PFSK-1 (cell line): ENCODE results near the gene DHX29.

Experiments
- FOXP2 ChIP-seq: optimal IDR thresholded peaks from 2 replicates; pipeline ENCODE3; 2011; ENCODE audit warnings: borderline replicate concordance, control low read depth, inconsistent platforms; ENCODE audit not compliant: insufficient read depth; ENCODE audit errors: extremely low read length, extremely low read depth
- POLR2AphosphoS5 ChIP-seq: IDR thresholded peaks from 2 replicates; pipeline ENCODE4 v1.6.1; 2012; ENCODE audit warnings: low read depth, mild to moderate bottlenecking, control low read depth, low read length, moderate library complexity
- SIN3A ChIP-seq: IDR thresholded peaks from 2 replicates; pipeline ENCODE4 v1.6.1; 2012; ENCODE audit warnings: mild to moderate bottlenecking, low read length, moderate library complexity, borderline replicate concordance; ENCODE audit not compliant: insufficient read depth
- TAF1 ChIP-seq: IDR thresholded peaks from 2 replicates; pipeline ENCODE4 v1.6.1; 2012; ENCODE audit warnings: low read length, control low read depth, borderline replicate concordance; ENCODE audit not compliant: insufficient read depth
- TF ChIP-seq, protein P1 (sequence below), 2 experiments: IDR thresholded peaks; 2 replicates each; pipeline versions ENCODE4 v1.6.1 to v1.8.0; 2011 to 2012; ENCODE audit warnings: low read depth in 2 of 2, low read length in 2 of 2, control low read depth in 1 of 2, inconsistent platforms in 1 of 2, mild to moderate bottlenecking in 1 of 2, moderate library complexity in 1 of 2; ENCODE audit not compliant: insufficient read depth in 1 of 2

Gene DHX29

DNA sequence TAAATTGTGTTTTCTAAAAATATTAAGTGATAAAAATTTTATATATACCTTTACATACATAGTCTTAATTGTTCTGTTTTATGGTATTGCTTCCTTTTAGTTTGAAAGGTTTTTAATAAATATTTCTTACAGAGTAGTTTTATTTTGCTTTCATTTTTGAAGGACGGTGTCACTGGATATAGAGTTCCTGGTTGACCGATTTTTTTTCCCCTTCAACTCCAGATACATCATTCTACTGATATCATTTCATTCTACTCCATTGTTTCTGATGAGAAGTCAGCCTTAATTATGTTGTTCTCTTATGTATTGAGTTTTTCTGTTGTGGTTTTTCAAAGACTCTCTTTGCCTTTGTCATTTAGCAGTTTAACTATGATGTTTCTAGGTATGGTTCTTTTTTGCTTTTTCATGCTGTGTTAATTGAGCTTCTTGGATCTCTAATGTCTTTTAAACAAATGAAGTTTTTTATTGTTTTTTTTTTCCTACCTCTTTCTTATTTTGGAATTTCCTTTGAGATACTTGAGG is 30.7 kb upstream of the DHX29 start:
- no peak for TF ChIP-seq POLR2AphosphoS5

DNA sequence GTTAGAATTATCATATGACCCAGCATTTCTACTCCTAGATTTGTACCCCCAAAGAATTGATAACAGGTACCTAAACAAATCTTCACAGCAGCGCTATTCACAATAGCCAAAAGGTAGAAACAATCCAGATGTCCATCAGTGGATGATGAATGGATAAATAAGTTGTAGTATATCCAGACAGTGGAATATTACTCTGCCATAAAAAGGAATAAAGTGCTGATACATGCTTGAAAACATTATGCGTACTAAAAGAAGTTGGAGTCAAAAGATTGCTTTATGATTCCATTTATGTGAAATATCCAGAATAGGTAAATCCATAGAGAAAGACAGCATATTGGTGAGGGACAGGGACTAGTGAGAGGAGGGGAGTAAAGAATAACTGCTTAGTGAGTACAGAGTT is 26.3 kb upstream of the DHX29 start:
- TF ChIP-seq, protein P1, sequence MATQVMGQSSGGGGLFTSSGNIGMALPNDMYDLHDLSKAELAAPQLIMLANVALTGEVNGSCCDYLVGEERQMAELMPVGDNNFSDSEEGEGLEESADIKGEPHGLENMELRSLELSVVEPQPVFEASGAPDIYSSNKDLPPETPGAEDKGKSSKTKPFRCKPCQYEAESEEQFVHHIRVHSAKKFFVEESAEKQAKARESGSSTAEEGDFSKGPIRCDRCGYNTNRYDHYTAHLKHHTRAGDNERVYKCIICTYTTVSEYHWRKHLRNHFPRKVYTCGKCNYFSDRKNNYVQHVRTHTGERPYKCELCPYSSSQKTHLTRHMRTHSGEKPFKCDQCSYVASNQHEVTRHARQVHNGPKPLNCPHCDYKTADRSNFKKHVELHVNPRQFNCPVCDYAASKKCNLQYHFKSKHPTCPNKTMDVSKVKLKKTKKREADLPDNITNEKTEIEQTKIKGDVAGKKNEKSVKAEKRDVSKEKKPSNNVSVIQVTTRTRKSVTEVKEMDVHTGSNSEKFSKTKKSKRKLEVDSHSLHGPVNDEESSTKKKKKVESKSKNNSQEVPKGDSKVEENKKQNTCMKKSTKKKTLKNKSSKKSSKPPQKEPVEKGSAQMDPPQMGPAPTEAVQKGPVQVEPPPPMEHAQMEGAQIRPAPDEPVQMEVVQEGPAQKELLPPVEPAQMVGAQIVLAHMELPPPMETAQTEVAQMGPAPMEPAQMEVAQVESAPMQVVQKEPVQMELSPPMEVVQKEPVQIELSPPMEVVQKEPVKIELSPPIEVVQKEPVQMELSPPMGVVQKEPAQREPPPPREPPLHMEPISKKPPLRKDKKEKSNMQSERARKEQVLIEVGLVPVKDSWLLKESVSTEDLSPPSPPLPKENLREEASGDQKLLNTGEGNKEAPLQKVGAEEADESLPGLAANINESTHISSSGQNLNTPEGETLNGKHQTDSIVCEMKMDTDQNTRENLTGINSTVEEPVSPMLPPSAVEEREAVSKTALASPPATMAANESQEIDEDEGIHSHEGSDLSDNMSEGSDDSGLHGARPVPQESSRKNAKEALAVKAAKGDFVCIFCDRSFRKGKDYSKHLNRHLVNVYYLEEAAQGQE (IDR thresholded peaks at IDR 0.05; ENCODE audit: insufficient read depth in 1 of 2, low read depth in 2 of 2, low read length in 2 of 2), result no peak

DNA sequence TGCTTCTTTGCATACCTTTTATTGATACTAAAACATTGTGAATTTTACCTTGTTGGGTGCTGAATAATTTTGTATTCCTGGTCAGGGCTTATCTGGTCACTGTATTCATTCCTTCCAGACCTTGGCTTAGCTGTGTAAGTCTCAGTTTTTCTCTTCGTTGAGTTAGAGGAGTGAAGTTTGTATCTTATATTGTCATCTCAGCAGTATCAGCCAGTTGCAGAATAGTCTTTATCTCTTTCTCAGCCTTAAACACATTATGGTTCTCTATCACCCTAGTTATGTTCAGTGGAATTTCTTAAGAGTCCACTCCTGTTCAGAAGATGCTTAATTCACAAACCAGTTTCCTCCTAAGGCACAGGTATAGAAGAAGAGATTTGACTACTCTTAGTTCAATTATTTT is 25.5 kb upstream of the DHX29 start:
- TF ChIP-seq POLR2AphosphoS5 (no peak), SIN3A (no peak), FOXP2 (no peak), TAF1 (no peak)
- TF ChIP-seq, protein P1 (IDR thresholded peaks at IDR 0.05; ENCODE audit: insufficient read depth in 1 of 2, low read depth in 2 of 2, low read length in 2 of 2), result no peak

DNA sequence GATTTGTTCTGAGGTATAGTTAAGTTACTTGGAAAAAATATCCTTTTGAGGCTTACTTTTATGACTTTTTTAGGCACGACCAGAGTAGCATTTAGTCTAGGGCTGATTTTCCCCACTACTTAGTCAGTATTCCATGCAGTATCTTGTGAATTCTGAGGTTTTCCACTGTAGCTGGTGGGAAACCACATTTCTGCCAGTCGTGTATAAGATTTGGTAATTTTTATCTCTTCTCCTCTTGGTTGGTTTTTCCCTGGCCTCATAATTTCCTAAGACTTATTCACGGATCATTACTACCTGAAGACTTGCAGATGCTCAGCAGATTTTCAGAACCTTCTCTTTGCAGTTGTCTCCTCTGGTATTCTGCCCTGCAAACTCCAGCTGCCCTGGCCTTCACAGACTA is 23.8 kb upstream of the DHX29 start:
- TF ChIP-seq TAF1, result no peak
- TF ChIP-seq, protein P1 (IDR thresholded peaks at IDR 0.05; ENCODE audit: insufficient read depth in 1 of 2, low read depth in 2 of 2, low read length in 2 of 2), result no peak
- TF ChIP-seq FOXP2, result no peak
- no peak for TF ChIP-seq SIN3A
- no peak for TF ChIP-seq POLR2AphosphoS5

DNA sequence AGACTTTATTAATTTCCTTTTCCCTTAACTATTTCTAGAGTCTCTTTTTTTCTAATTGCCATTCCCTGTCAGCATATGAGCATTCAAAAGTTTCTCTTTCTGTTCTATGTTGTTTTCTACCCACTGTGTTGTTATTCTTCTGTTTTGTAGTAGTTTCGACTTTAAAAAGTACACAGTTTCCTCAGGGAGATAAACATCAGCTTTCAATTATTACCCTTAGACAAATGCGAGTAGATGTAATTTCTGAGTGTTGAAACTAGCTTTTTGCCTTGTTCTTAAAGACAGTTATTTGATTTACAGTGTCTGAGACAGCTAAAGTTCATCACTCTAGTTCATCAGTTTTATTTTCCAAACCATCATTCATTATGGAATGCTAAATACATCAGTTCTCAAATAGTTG is 19.8 kb upstream of the DHX29 start:
- TF ChIP-seq SIN3A (no peak), TAF1 (no peak), POLR2AphosphoS5 (no peak), FOXP2 (no peak)
- TF ChIP-seq, protein P1 (IDR thresholded peaks at IDR 0.05; ENCODE audit: insufficient read depth in 1 of 2, low read depth in 2 of 2, low read length in 2 of 2), result no peak

DNA sequence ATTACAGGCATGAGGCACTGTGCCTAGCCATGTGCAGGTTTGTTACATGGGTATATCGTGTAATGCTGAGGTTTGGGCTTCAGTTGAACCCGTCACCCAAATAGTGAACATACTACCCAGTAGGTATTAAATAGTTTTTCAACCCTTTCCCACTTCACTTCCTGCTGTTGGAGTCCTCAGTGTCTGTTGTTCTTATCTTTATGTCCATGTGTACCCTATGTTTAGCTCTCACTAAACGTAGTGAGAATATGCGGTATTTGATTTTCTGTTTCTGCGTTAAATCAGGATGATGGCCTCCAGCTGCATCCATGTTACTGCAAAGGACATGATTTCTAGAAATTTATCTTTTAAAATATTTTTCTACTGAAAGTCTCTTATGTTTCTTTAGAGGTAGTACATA is 18.1 kb upstream of the DHX29 start:
- TF ChIP-seq FOXP2, result no peak
- TF ChIP-seq, protein P1 (IDR thresholded peaks at IDR 0.05; ENCODE audit: insufficient read depth in 1 of 2, low read depth in 2 of 2, low read length in 2 of 2), result no peak
- no peak for TF ChIP-seq TAF1
- TF ChIP-seq POLR2AphosphoS5, result no peak
- no peak for TF ChIP-seq SIN3A
